Mononuclear cell (primary cell): ENCODE measurements around the gene WFDC6. TPM values are rescaled to one million over a fixed set of nuclear protein-coding genes. Genes with fewer than 3 reads are reported as not detected.
"Not testable (repeated sequence)": the region's sequence is repeated elsewhere in the genome, so short reads cannot be mapped to it uniquely, and the experiment has no call there.

ENCODE experiments used
- H3K27me3 ChIP-seq: 2 replicates; pipeline ENCODE4 v1.6.0; 2011; ENCODE audit warnings: low read length, control low read depth; ENCODE audit not compliant: insufficient read depth
- H3K4me1 ChIP-seq: 2 replicates; pipeline ENCODE4 v1.5.1; 2011; ENCODE audit warnings: mild to moderate bottlenecking, low read length, control low read depth; ENCODE audit not compliant: insufficient read depth
- H3K4me3 ChIP-seq: 2 replicates; pipeline ENCODE4 v1.5.1; 2011; ENCODE audit warnings: mild to moderate bottlenecking, low read length, moderate library complexity
- H3K9me3 ChIP-seq: 2 replicates; pipeline ENCODE4 v1.5.1; 2011; ENCODE audit warnings: low read depth, mild to moderate bottlenecking, control low read depth, low read length
- total RNA-seq: library from RNA; depleted of rRNA; stranded (reverse); fragments of >200 nt; gene quantifications from one replicate; pipeline ENCODE4 v1.2.3, GENCODE V29; 2012

Gene WFDC6
- total RNA-seq, result not detected

DNA sequence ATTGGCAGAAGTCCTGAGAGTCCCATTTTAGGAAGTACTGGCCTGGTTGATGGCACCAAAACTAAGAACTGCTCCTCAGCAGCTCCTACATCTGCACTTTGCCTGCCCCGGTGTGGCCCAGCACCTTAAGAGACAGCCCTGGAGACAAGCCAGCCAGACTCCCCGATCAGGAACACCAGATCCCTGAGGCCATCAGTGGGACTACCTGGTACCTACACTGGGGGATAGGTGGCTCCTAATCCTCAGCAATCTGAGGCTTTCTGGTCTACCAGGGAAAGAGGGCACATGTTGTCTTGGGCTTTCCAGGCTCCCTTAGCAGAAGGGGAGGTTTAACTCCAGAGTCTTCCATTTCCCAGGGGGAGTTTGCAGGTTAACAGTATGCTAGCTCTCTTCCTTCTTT lies at the start of gene WFDC6:
Gene WFDC6 (minus strand): TSS at position 101 of the 400 bp plus-strand sequence. CDS start 75 bp downstream, at position 26.
- no peak within 1 kb of the TSS for H3K4me3 ChIP-seq
- no peaks in the 10 kb centered on the region for H3K4me1 ChIP-seq
- peaks cover 14% of the 10 kb centered on the region for H3K27me3 ChIP-seq
- H3K9me3 ChIP-seq, result no peaks in the 10 kb centered on the region

DNA sequence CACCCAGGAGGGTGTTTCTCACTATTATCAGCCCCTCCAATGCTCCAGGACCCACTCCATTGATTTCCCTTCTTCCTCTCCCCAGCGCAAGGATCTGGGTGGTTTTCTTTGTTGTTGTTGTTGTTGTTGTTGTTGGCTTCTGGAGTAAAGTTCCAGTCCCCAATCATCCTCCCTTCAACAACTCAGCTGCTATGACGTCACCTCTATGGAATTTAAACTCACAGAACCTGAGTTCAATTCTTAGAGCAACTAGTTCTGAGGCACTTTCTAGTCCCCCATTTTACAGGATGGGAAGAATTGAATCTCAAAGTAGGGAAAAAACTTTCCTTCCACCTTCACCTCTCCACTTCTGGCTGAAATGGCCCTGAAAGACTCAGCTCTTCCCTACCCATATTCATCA lies 49.5 kb upstream of the WFDC6 start:
- Histone ChIP-seq H3K4me3 (no peak overlapping the region), H3K27me3 (no peaks in the 10 kb centered on the region), H3K4me1 (no peaks in the 10 kb centered on the region), H3K9me3 (no peaks in the 10 kb centered on the region)

GRCh38 chr20:45585986-45586385 lies 46.7 kb upstream of the WFDC6 start:
- not testable (repeated sequence) for H3K27me3 ChIP-seq, H3K4me3 ChIP-seq, H3K4me1 ChIP-seq, H3K9me3 ChIP-seq

GRCh38 chr20:45584294-45584693 lies 45.0 kb upstream of the WFDC6 start:
- not testable (repeated sequence) for H3K9me3 ChIP-seq, H3K27me3 ChIP-seq, H3K4me1 ChIP-seq, H3K4me3 ChIP-seq

- Histone ChIP-seq H3K4me3 (no peak overlapping the region), H3K27me3 (peaks cover 3% of the 10 kb centered on the region), H3K4me1 (no peaks in the 10 kb centered on the region), H3K9me3 (no peaks in the 10 kb centered on the region)
These were observed 44.2 kb upstream of the WFDC6 start for GRCh38 chr20:45583502-45583901.

DNA sequence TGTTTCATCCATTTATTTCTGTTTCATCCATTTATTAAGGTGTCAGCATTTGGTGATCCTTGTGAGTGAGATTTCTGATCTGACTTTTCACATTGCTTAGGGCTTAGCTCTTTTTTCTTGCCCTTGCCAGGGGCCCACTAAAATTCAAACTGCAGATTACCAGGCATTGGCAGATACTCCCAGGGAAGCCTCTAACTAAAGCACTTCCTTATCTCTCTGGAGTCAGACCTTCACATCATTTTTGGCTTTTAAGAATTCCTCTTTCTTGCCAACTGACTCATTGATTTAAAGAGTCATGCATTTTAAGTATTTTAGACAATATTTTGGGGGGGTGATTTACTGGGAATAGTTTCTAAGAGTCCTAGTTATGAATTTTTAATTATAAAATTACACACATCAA lies 42.4 kb upstream of the WFDC6 start:
- no peaks in the 10 kb centered on the region for H3K4me1 ChIP-seq
- H3K4me3 ChIP-seq, result no peak overlapping the region
- H3K27me3 ChIP-seq, result peaks cover 3% of the 10 kb centered on the region
- no peaks in the 10 kb centered on the region for H3K9me3 ChIP-seq

DNA sequence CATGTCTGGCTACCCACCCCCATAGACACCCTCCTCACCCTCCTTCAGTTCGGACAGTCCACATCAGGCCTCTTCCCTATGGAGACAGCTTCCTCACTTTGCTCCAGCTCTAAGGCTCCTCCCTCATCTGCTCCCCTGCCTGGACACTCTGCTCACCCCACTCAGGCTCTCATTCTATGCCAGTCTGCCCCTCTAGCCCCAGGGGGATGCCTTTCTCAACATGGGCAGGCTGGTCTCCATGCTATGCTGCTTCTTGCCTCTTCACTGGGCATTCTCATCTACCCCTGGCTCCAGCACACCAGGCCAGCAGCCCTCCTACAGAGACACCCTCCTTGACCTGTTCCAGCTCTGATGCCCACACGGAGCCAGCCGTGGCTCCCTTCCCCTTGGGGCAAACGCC lies 39.9 kb upstream of the WFDC6 start, which contains the start of gene WFDC8:
Gene WFDC8 (minus strand): TSS at position 101 of the 400 bp plus-strand sequence. CDS start 37 bp downstream, at position 64.
- Histone ChIP-seq H3K4me1 (no peaks in the 10 kb centered on the region), H3K9me3 (no peaks in the 10 kb centered on the region), H3K27me3 (peaks cover 3% of the 10 kb centered on the region), H3K4me3 (no peak within 1 kb of the TSS)

DNA sequence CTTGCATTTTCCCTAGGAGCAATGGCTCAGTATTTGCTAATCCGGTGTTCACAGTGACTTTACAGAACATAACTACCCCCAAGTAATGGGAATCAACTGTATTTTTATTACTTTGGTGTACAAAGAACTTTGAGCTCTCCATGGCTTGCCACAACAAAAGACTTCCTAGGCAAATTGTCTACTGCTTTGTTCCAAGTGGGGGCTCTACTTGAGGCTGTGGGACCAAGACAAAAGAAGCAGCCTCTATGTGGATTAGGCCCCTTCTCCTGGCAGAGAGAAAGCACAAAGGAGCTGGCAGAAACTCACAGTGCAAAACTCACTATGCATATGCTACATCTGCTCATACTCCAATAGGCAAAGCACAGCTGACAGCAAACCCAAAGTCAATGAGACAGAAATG lies 38.9 kb upstream of the WFDC6 start:
- no peaks in the 10 kb centered on the region for H3K4me1 ChIP-seq
- H3K4me3 ChIP-seq, result no peak overlapping the region
- peaks cover 6% of the 10 kb centered on the region for H3K27me3 ChIP-seq
- H3K9me3 ChIP-seq, result no peaks in the 10 kb centered on the region

DNA sequence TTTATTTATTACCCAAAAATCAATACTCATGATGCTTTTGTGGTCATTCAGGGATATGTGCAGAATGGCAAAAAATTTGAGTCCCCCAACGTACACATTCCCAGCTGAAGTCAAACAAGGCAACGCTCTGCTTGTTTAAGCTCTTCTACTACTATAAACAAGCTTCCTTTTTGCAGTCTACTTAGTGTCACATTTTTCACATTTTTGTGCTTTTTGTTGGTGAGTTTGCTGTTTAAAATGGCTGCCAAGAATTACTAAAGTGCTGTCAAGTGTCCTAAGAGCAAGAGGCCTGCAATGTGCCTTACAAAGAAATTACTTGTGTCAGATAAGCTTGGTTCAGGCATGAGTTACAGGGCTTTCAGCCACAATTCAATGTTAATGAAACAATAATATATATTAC lies 37.7 kb upstream of the WFDC6 start:
- Histone ChIP-seq H3K4me3 (no peak overlapping the region), H3K27me3 (peaks cover 4% of the 10 kb centered on the region), H3K9me3 (no peaks in the 10 kb centered on the region), H3K4me1 (no peaks in the 10 kb centered on the region)

DNA sequence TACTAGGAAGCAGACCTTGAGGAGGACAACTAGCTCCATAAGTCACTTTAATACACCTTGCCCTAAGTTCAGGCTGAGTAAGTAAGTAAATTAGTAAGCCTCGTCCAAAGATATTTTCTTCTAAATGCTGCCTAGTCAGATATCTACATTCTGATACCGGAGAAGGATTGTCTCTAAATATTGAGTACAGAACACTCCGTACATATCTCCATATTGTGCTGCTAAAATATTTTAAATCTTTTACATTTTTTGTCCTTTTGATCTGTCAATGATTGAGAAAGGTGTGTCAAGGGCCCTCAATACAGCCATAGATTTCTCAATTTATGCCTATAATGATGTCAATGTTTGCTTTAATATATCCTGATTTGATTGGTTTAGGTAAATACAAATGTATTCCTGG lies 36.6 kb upstream of the WFDC6 start:
- Histone ChIP-seq H3K27me3 (peaks cover 5% of the 10 kb centered on the region), H3K9me3 (no peaks in the 10 kb centered on the region), H3K4me3 (no peak overlapping the region), H3K4me1 (no peaks in the 10 kb centered on the region)

- H3K9me3 ChIP-seq, H3K4me1 ChIP-seq, H3K27me3 ChIP-seq, H3K4me3 ChIP-seq: not testable (repeated sequence)
These were observed 30.4 kb upstream of the WFDC6 start for GRCh38 chr20:45569650-45570049.

- Histone ChIP-seq H3K4me3 (no peak overlapping the region), H3K27me3 (no peaks in the 10 kb centered on the region), H3K4me1 (no peaks in the 10 kb centered on the region), H3K9me3 (no peaks in the 10 kb centered on the region)
These were observed 25.5 kb upstream of the WFDC6 start for GRCh38 chr20:45564760-45565276.

GRCh38 chr20:45555198-45555597 lies 15.9 kb upstream of the WFDC6 start:
- no peaks in the 10 kb centered on the region for H3K9me3 ChIP-seq
- no peak overlapping the region for H3K4me3 ChIP-seq
- no peaks in the 10 kb centered on the region for H3K4me1 ChIP-seq
- no peaks in the 10 kb centered on the region for H3K27me3 ChIP-seq

DNA sequence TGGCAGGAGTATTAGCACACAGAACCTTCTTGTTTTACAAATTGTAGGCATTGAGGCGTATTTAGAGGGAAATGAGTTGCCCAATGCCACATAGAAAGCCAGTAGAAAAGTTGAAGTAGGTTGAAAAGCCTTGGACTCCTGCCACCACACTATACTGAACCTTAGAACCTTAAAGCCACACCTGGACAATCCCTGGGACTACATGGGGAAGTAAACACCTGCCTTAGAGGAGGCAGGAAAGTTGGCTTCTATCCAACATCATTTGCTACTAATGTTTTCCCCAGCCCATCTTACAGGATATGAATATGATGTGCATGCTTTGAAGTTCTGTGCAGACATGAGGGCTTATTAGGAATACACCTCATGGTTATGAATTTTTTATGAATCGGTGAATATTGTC lies 13.2 kb upstream of the WFDC6 start:
- Histone ChIP-seq H3K9me3 (no peaks in the 10 kb centered on the region), H3K4me1 (no peaks in the 10 kb centered on the region), H3K4me3 (no peak overlapping the region), H3K27me3 (no peaks in the 10 kb centered on the region)

DNA sequence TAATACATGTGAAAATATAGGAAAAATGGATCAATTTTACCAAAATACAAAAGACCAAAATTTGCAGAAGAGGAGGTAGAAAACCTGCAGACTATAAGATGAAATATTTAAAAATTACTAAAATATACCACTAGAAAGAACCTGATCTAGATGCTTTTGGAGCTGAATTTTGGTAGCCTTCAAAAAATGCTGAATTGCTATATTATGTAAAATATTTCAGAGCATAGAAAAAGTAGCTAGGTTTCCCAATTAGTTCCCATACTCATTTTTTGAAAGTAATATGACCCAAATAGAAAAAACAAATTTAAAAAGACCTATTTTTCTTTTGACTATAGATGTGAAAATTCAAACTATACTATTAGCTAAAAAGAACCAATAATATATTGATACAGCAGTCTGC lies 11.5 kb upstream of the WFDC6 start:
- H3K4me3 ChIP-seq, result no peak overlapping the region
- H3K4me1 ChIP-seq, result no peaks in the 10 kb centered on the region
- H3K9me3 ChIP-seq, result no peaks in the 10 kb centered on the region
- peaks cover 3% of the 10 kb centered on the region for H3K27me3 ChIP-seq

GRCh38 chr20:45548410-45548809 lies 9.1 kb upstream of the WFDC6 start:
- no peaks in the 10 kb centered on the region for H3K9me3 ChIP-seq
- no peak overlapping the region for H3K4me3 ChIP-seq
- peaks cover 4% of the 10 kb centered on the region for H3K27me3 ChIP-seq
- H3K4me1 ChIP-seq, result no peaks in the 10 kb centered on the region
